Neural progenitor cell (in vitro differentiated cells): Measurements from ENCODE around the gene TPRX2. TPM values are rescaled to one million over a fixed set of nuclear protein-coding genes. Genes with fewer than 3 reads are reported as not detected.

ENCODE experiments used
- DNase-seq: peaks from one replicate; pipeline ENCODE4 v3.0.0-alpha.2; 2016; ENCODE audit warnings: low spot score
- H2AFZ ChIP-seq: fragments of 200-600 bp; sonication (generic); replicated peaks from 2 replicates; pipeline ENCODE4 v1.6.1; 2016; ENCODE audit warnings: antibody characterized with exemption
- H3F3A ChIP-seq: fragments of 200-600 bp; sonication (generic); 2 replicates; pipeline ENCODE4 v1.6.1; 2016; ENCODE audit warnings: antibody characterized with exemption, low read depth
- H3K27ac ChIP-seq: fragments of 200-600 bp; sonication (generic); 2 replicates; pipeline ENCODE4 v1.5.1; 2016; ENCODE audit warnings: mild to moderate bottlenecking
- H3K27me3 ChIP-seq: fragments of 200-600 bp; sonication (generic); 2 replicates; pipeline ENCODE4 v1.6.1; 2016; ENCODE audit warnings: mild to moderate bottlenecking, moderate library complexity
- H3K36me3 ChIP-seq: fragments of 200-600 bp; sonication (generic); 2 replicates; pipeline ENCODE4 v1.5.1; 2016
- H3K4me1 ChIP-seq: fragments of 200-600 bp; sonication (generic); 2 replicates; pipeline ENCODE4 v1.6.1; 2016; ENCODE audit warnings: mixed run types
- H3K4me2 ChIP-seq: fragments of 200-600 bp; sonication (generic); 2 replicates; pipeline ENCODE4 v1.6.1; 2016
- H3K4me3 ChIP-seq: fragments of 200-600 bp; sonication (generic); 2 replicates; pipeline ENCODE4 v1.5.1; 2016
- H3K79me2 ChIP-seq: fragments of 200-600 bp; sonication (generic); 2 replicates; pipeline ENCODE4 v1.6.1; 2016; ENCODE audit warnings: low read depth
- H3K9ac ChIP-seq: fragments of 200-600 bp; sonication (generic); 2 replicates; pipeline ENCODE4 v1.6.1; 2016
- H3K9me3 ChIP-seq: fragments of 200-600 bp; sonication (generic); 2 replicates; pipeline ENCODE4 v1.5.1; 2016; ENCODE audit warnings: low read depth
- H4K20me1 ChIP-seq: fragments of 200-600 bp; sonication (generic); 2 replicates; pipeline ENCODE4 v1.6.1; 2016; ENCODE audit warnings: low read depth
- H3K27ac Mint-ChIP-seq: 3 replicates; pipeline ENCODE4 v1.8.0; 2021; ENCODE audit warnings: mixed read lengths
- H3K27me3 Mint-ChIP-seq: 2 replicates; pipeline ENCODE4 v1.8.0; 2022; ENCODE audit warnings: low read depth, mild to moderate bottlenecking, inconsistent platforms, moderate library complexity, mixed read lengths; ENCODE audit not compliant: insufficient read depth
- H3K36me3 Mint-ChIP-seq: 3 replicates; pipeline ENCODE4 v1.8.0; 2021; ENCODE audit warnings: mixed read lengths
- H3K4me1 Mint-ChIP-seq: 3 replicates; pipeline ENCODE4 v1.8.0; 2021; ENCODE audit warnings: mixed read lengths
- H3K4me3 Mint-ChIP-seq: 3 replicates; pipeline ENCODE4 v1.8.0; 2021; ENCODE audit warnings: mild to moderate bottlenecking, moderate library complexity, mixed read lengths
- H3K9me3 Mint-ChIP-seq: 3 replicates; pipeline ENCODE4 v1.8.0; 2020; ENCODE audit warnings: mixed read lengths
- CTCF ChIP-seq: fragments of 200-600 bp; sonication (generic); IDR thresholded peaks from 2 replicates; pipeline ENCODE4 v1.5.1; 2017; ENCODE audit warnings: antibody characterized with exemption, mild to moderate bottlenecking
- EZH2 ChIP-seq: fragments of 200-600 bp; sonication (generic); IDR thresholded peaks from 2 replicates; pipeline ENCODE4 v1.6.1; 2017; ENCODE audit warnings: antibody characterized with exemption, mild to moderate bottlenecking, moderate library complexity
- EZH2phosphoT487 ChIP-seq: fragments of 200-600 bp; sonication (generic); IDR thresholded peaks from 2 replicates; pipeline ENCODE4 v1.6.1; 2017; ENCODE audit warnings: antibody characterized with exemption
- total RNA-seq: library from RNA; depleted of rRNA; stranded (reverse); fragments of >200 nt; gene quantifications from 2 replicates; pipeline ENCODE4 v1.2.3, GENCODE V29; 2015; ENCODE audit warnings: low replicate concordance

TPRX2 gene
- total RNA-seq, 1 donor from 2014 or later = not detected

- no peaks in the 10 kb centered on the region for H4K20me1 ChIP-seq
- H3K36me3 ChIP-seq = no peaks in the 10 kb centered on the region
- H3K9me3 ChIP-seq = no peaks in the 10 kb centered on the region
- H3F3A ChIP-seq = peaks cover 35% of the 10 kb centered on the region
- no peak overlapping the region for H3K4me3 ChIP-seq
- Mint-ChIP-seq H3K4me3 (peak overlapping the region; percentile 14), H3K9me3 (no peaks in the 10 kb centered on the region), H3K27me3 (peaks cover 2% of the 10 kb centered on the region), H3K36me3 (no peaks in the 10 kb centered on the region), H3K4me1 (peaks cover 14% of the 10 kb centered on the region), H3K27ac (no peak overlapping the region)
- no peak for TF ChIP-seq CTCF
- TF ChIP-seq EZH2phosphoT487 = no peak
- no peak overlapping the region for H3K4me2 ChIP-seq
- H3K27me3 ChIP-seq = no peaks in the 10 kb centered on the region
- H3K79me2 ChIP-seq = no peaks in the 10 kb centered on the region
- H3K27ac ChIP-seq = no peak overlapping the region
- H3K9ac ChIP-seq = no peak overlapping the region
- DNase-seq = no peak
- H2AFZ ChIP-seq = peak overlapping the region; percentile 50
- H3K4me1 ChIP-seq = peaks cover 18% of the 10 kb centered on the region
Measured at GRCh38 chr19:47842941-47843340, 16.1 kb upstream of the TPRX2 start.

- H3K27ac Mint-ChIP-seq = peak overlapping the region; percentile 33
- peak overlapping the region; percentile 34 for H3K4me3 ChIP-seq
- DNase-seq = no peak
- peak overlapping the region; percentile 76 for H3K4me3 Mint-ChIP-seq
- no peaks in the 10 kb centered on the region for H3K9me3 ChIP-seq
- no peaks in the 10 kb centered on the region for H4K20me1 ChIP-seq
- peak overlapping the region; percentile 66 for H3K4me2 ChIP-seq
- no peaks in the 10 kb centered on the region for H3K9me3 Mint-ChIP-seq
- no peaks in the 10 kb centered on the region for H3K79me2 ChIP-seq
- no peak for TF ChIP-seq EZH2phosphoT487
- TF ChIP-seq CTCF = no peak
- no peak for TF ChIP-seq EZH2
- peaks cover 40% of the 10 kb centered on the region for H3F3A ChIP-seq
- peak overlapping the region; percentile 91 for H3K27ac ChIP-seq
- H3K27me3 Mint-ChIP-seq = peaks cover 26% of the 10 kb centered on the region
- H3K36me3 ChIP-seq = no peaks in the 10 kb centered on the region
- peaks cover 19% of the 10 kb centered on the region for H3K4me1 ChIP-seq
- no peaks in the 10 kb centered on the region for H3K36me3 Mint-ChIP-seq
- H3K4me1 Mint-ChIP-seq = peaks cover 27% of the 10 kb centered on the region
- H2AFZ ChIP-seq = no peak overlapping the region
- no peaks in the 10 kb centered on the region for H3K27me3 ChIP-seq
- no peak overlapping the region for H3K9ac ChIP-seq
Measured at GRCh38 chr19:47848425-47848822, 10.6 kb upstream of the TPRX2 start.

- peak overlapping the region; percentile 66 for H3K4me2 ChIP-seq
- H3K4me1 ChIP-seq = peaks cover 19% of the 10 kb centered on the region
- Mint-ChIP-seq H3K27ac (peak overlapping the region; percentile 76), H3K4me3 (peak overlapping the region; percentile 76), H3K4me1 (peaks cover 26% of the 10 kb centered on the region), H3K27me3 (peaks cover 26% of the 10 kb centered on the region), H3K36me3 (no peaks in the 10 kb centered on the region), H3K9me3 (no peaks in the 10 kb centered on the region)
- peak; percentile 96 for DNase-seq
- H3K9me3 ChIP-seq = no peaks in the 10 kb centered on the region
- peak overlapping the region; percentile 91 for H3K27ac ChIP-seq
- peak; percentile 42 for TF ChIP-seq EZH2phosphoT487
- peak; percentile 79 for TF ChIP-seq CTCF
- TF ChIP-seq EZH2 = no peak
- H3K27me3 ChIP-seq = no peaks in the 10 kb centered on the region
- peaks cover 37% of the 10 kb centered on the region for H3F3A ChIP-seq
- H2AFZ ChIP-seq = peak overlapping the region; percentile 58
- no peak overlapping the region for H3K9ac ChIP-seq
- H3K36me3 ChIP-seq = no peaks in the 10 kb centered on the region
- no peaks in the 10 kb centered on the region for H3K79me2 ChIP-seq
- no peaks in the 10 kb centered on the region for H4K20me1 ChIP-seq
- H3K4me3 ChIP-seq = peak overlapping the region; percentile 34
Measured at GRCh38 chr19:47848823-47849473, 10.1 kb upstream of the TPRX2 start.
